GM12874 (cell line): ENCODE data around the gene GCNT2.

Experiments used
- TF ChIP-seq, protein P1 (sequence below): IDR thresholded peaks from 2 replicates; pipeline ENCODE4 v1.5.1; 2011; ENCODE audit warnings: low read depth, mild to moderate bottlenecking, control low read depth, low read length, moderate library complexity; ENCODE audit not compliant: insufficient read depth

Gene GCNT2

DNA sequence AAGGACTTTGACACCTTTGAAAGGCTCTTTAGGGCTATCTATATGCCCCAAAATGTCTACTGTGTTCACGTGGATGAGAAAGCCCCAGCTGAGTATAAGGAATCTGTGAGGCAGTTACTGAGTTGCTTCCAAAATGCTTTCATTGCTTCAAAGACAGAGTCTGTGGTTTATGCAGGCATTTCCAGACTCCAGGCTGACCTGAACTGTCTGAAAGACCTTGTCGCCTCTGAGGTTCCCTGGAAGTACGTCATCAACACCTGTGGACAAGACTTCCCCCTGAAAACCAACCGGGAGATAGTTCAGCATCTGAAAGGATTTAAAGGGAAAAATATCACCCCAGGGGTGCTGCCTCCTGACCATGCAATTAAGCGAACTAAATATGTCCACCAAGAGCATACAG lies 65.2 kb downstream of the GCNT2 start:
- TF ChIP-seq, protein P1, sequence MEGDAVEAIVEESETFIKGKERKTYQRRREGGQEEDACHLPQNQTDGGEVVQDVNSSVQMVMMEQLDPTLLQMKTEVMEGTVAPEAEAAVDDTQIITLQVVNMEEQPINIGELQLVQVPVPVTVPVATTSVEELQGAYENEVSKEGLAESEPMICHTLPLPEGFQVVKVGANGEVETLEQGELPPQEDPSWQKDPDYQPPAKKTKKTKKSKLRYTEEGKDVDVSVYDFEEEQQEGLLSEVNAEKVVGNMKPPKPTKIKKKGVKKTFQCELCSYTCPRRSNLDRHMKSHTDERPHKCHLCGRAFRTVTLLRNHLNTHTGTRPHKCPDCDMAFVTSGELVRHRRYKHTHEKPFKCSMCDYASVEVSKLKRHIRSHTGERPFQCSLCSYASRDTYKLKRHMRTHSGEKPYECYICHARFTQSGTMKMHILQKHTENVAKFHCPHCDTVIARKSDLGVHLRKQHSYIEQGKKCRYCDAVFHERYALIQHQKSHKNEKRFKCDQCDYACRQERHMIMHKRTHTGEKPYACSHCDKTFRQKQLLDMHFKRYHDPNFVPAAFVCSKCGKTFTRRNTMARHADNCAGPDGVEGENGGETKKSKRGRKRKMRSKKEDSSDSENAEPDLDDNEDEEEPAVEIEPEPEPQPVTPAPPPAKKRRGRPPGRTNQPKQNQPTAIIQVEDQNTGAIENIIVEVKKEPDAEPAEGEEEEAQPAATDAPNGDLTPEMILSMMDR = no peak

DNA sequence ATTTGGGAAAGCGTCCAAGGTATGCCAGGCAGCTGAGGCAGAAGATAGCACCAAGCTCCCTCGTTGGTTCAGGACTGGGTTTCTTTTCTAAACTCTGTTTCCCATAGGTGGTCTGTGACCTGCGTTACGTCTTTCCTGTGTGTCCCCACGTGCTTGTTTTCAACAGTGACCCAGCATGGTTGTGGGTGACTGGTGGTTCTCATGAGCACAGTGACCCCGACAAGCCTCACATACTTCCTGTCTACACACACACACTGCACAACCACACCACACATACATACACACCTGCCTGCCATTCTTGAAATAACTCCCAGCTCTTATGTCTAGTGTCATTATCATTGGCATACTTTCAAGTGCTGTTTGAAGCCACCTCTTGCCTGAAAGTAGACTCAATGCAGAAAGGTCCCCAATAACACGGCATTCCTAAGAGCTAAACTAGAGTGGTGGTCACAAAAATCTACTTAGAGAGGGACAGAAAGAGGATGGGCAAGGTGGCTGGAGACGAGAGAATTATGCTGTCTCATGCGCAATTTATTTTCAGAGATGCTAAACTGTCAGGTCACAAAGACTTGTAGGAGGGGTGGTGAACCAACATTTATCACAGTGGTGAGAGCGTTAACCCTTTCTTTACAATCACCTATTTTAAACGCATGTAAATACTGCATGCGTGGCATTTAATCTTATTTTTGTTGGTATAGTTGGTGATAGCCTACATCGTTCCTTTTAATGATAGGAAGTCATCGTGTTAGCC lies 66.7 kb downstream of the GCNT2 start:
- TF ChIP-seq, protein P1 = no peak

DNA sequence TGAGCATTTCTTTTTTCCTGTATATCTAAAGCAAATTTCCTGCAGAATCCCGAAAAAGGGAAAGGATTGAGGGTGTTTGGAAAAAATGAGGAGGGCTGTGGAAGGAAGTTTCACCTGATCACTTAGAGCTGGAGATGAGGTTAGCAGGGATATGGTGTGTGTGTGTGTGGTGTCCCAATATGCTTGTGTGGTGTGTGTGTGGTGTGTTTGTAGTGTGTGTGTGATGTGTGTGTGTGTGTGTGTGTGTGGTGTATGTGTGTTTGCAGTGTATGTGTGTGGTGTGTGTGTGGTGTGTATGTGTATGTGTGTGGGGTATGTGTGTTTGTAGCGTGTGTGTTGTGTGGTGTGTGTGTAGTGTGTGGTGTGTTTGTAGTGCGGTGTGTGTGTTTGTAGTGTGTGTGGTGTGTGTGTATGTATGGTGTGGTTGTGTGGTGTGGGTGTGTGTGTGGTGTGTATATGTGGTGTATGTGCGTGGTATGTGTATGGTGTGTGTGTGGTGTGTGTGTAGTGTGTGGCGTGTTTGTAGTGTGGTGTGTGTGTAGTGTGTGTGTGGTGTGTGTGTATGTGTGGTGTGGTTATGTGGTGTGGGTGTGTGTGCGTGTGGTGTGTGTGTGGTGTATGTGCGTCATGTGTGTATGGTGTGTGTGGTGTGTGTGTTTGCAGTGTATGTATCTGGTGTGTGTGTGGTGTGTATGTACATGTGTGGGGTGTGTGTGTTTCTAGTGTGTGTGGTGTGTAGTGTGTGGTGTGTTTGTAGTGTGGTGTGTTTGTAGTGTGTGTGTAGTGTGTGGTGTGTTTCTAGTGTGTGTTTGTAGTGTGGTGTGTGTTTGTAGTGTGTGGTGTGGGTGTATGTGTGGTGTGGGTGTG lies 67.6 kb downstream of the GCNT2 start:
- TF ChIP-seq, protein P1 = no peak

DNA sequence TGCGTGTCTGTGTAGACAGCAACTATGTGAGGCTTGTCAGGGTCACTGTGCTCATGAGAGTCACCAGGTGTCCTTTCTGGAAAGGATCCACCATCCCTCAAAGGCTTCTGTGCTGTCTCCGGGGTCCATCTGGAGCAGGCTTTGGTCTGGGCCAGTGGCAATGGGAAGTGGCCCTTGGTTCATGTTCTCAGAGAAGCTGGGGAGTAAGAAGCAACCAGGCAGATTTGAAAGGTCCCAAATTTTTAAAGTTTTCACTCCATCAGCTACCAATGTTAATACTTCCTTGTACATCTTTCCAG lies 68.2 kb downstream of the GCNT2 start:
- TF ChIP-seq, protein P1 = no peak

DNA sequence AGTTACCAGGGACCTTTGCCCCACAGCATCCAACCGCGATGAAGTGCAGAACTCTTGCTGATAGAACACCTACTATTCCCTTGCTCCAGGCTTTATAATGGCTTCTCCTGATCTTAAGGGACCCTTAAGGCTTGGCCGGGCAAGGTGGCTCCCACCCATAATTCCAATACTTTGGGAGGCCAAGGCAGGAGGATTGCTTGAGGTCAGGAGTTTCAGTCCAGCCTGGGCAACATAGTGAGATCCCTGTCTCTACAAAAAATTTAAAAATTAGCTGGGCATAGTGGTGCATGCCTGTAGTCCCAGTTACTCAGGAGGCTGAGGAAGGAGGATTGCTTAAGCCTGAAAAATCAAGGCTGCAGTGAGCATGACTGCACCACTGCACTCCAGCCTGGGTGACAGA lies 68.8 kb downstream of the GCNT2 start:
- TF ChIP-seq, protein P1 = no peak

DNA sequence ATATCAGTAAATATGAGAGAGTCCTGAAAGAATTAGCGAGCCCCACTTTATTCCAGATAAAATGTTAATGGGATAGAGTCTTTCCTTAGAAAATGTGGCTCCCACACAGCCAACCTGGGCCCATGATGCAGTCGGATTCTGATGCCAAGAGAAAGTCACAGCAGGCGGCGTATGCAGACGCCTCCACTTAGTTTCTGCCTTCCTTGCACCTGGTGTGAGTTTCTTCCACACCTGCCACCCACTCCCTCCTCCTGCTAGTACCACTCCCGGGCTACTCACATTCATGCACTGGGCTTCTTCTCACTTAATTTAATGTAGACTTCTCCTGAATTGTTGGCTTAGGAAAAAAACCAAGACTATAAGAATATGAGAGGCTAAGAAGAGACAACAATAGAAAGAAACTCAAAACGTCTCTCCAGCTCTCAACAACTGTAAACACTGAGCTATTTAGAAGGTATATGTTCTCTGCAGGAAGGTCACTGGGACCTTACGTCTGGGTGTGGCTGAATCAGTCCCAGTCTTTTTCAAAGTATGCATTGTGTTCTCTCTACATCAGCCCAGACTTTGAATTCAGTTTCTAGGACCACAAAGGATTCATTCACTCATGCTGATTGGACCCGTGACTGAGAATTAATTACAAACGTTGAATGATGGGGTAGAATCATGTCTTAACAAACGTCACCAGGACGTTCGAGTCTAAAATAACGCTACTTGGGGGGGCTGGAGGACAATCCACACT lies 70.4 kb downstream of the GCNT2 start:
- TF ChIP-seq, protein P1 = no peak

DNA sequence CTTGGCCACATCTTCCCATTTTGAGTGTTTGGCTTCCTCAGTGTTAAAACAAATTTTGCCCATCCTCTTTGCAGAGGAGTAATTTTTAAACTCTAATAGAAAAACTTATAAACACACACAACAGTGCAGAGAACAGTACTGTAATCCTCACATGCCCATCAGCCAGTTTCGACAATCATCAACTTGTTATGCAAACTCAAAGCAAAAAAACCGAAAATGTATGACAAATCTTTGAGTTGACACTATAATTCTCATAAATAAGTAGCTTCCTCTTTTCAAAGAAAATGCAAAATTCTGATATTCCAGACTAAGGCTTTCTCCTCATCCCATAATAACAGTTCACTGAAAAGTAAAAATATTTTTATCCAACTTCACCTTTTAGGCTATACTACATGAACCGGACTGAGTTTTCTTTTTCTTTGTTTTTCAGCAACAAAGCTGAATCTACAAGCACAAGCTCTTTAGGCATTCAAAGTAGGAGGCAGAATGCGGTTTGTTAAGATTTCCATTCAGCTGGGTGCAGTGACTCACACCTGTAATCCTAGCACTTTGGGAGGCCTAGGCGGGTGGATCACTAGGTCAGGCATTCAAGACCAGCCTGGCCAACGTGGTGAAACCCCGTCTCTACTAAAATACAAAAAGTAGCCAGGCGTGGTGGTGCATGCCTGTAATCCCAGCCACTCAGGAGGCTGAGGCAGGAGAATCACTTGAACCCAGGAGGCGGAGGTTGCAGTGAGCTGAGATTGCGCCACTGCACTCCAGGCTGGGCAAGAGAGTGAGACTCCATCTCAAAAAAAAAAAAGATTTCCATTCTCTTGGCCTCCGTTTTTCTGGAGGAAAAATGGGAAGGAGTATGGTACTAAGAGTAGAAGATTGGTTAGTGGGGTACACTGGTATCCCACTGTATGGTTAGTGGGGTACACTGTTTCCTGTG lies 74.8 kb downstream of the GCNT2 start:
- TF ChIP-seq, protein P1 = no peak
